GM19193 (cell line): Measurements from ENCODE around the gene ZNF862.
A peak's percentile ranks its signal among the peaks of the same experiment; 100 is the strongest.

Source experiments
- POLR2A ChIP-seq: IDR thresholded peaks from 4 replicates; pipeline ENCODE4 v1.6.1; 2011; ENCODE audit not compliant: insufficient read depth, insufficient read length; ENCODE audit errors: extremely low read depth

The ZNF862 gene

GRCh38 chr7:149871576-149871975 lies 33.4 kb downstream of the ZNF862 start:
- no peak for TF ChIP-seq POLR2A

DNA sequence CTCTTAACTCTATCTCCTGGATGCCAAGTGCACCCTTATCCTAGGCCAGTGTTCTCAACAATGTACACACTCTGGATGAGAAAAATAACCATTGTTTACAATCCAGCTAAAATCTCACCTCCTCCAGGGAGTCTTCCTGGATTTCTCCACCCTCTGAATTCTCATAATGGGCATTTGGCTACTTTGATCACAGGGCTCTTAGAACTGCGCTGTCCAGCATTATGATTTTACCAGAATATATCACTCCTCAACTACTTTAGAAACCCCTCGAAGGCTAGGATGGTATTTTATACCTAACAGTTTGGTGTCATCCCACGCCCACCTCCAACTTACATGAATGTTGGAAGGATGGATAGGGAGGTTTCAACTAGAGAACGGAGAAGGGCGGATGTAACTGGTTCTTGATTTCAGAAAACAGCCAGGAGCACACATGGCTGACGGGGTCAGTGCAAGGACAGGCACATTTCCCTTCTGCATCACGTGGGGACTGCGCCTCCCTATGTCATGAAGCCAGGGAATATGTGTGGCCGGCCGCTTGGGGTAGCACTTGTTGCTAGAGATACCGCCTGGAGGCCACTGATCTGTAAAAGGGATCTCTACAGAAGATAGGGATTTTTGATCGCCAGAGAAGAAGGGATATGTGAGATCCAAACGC lies 34.4 kb downstream of the ZNF862 start:
- TF ChIP-seq POLR2A = no peak

DNA sequence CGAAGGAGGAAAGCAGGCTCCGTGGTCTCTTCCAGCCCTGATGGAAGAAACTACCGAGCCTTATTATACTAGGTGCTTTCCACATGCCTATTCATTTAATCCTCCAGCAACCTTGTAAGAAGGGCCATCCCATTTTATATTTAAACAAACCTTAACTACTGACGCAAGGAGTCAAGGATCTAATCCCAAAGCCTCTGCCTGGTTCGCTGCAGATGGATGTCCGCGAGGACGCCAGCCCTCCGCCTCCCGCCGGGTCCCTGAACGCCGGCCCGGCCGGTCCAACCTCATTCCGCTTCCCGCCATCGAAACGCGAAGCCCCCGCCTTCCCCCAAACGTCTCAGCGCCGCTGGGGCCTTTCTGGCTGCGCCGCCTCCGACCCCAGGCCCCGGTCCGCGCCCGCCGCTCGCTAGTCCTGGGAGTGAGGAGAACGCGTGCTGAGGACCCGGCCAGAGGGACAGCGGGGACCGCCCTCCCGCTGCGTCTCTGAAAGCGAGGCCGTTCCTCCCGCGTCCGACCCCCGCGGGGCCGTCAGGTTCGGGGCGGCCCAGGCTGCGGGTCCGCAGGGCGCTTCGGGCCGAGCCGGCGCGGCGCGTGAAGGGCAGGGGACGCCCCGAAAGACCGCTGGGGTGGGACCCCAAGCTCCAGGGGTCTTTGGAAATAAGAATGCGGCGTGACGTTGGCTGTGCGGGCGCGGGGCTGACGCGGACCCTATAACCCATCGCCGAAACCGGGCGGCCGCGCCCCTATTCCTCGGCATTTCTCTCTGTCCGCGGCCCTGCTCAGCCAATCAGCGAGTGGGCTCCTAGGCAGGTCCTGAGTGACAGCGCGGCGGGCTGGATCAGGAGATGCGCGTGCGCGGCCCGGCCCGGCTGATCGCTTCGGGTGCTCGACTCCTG lies 35.1 kb downstream of the ZNF862 start, which contains the start of gene ATP6V0E2:
Gene ATP6V0E2, plus strand, starts transcription at position 896 of the 896 bp plus-strand sequence. CDS start 97 bp downstream, outside the sequence.
- peak; percentile 65 for TF ChIP-seq POLR2A

GRCh38 chr7:149873970-149874643 lies 35.9 kb downstream of the ZNF862 start:
- TF ChIP-seq POLR2A = peak; percentile 67

DNA sequence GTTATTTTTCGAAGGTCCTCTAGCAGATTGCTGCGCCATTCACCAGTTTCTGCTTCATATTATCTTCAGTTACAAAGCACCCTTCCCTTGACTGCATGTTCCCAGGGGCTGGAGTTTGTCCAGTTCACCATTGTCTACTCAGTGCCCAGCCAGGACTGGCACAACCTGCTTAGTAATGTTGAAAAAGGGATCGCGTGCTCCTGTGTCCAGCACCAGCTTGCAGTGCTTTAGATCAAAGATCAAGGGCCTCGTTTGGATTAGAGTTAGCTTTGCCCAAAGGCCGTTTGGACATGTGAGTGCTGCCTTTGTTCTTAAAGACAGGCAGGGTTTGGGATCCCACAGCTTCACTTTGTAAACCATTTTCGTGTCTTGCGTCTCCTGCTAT lies 36.5 kb downstream of the ZNF862 start:
- TF ChIP-seq POLR2A = no peak

DNA sequence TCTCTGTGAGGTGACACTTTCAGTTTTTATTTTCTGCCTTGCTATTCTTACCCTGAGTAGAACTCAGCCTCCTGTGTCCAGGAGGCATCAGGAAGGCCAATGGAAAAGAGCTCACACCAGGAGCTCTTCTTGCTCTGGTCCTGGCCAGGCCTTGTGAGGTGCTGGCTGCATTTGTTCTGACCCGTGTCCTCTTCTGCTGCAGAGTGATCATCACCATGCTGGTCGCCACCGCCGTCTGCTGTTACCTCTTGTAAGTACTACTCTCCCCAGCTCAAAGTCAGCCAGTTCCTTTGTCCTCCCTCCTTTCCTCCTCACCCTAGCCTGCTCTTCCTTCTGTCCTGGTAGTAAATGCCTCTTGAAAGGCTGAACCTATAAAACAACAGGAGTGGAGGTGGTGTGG lies 37.2 kb downstream of the ZNF862 start:
- no peak for TF ChIP-seq POLR2A

DNA sequence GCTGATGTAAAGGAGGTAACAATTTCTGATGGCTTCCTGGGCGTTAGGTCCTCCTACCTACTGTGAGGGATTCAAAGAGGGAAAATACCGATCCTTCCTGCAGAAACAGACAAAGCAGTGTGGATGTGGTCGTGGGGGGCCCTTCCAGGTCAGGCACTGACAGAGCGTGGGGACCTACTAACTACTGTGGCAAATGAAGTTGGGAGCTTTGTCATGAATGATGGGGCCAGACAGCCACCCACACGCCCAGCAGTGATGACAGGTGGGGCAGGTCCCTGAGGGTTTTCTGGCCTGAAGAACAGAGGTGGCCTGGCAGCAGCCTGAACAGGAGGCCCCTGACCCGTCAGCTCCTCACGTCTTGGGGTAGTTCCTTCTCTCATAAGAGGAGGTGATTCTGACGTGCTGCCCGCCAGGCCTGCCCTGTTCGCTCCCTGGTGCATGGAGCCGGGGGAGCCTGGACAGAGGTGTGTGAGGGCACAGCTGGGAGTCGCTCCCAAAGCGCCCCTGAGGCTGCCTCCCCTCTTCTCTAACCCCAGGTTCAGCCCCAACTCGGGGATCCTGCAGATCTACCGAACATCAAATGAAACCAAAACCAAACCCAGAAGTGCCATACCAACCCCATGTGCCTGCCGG lies 39.8 kb downstream of the ZNF862 start:
- TF ChIP-seq POLR2A = no peak

DNA sequence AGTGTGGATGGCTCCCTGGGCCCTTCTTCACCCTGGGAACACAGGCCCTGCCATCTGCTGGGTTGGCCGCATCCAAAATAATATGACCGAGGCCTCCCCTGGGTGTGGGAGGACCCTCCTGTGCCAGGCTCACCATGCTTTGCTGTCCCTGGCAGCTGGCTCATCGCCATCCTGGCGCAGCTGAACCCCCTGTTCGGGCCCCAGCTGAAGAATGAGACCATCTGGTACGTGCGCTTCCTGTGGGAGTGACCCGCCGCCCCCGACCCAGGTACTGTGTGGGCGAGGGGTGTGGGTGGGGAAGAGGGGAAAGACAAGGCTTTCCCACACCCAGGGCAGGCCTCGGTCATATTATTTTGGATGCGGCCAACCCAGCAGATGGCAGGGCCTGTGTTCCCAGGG lies 40.3 kb downstream of the ZNF862 start:
- TF ChIP-seq POLR2A = no peak

DNA sequence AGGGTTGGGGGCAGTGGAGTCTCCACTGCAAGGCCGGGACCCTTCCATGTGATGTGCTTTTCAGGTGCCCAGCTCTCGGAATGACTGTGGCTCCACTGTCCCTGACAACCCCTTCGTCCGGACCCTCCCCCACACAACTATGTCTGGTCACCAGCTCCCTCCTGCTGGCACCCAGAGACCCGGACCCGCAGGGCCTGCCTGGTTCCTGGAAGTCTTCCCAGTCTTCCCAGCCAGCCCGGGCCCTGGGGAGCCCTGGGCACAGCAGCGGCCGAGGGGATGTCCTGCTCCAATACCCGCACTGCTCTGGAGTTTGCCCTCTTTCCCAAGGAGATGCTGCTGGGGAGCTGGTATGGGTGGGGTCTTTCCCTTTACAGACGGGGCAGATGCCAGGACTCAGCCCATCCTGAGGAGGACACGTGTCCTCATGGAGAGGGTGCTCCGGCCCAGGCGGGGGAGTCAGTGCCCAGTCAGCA lies 41.1 kb downstream of the ZNF862 start:
- TF ChIP-seq POLR2A = no peak

DNA sequence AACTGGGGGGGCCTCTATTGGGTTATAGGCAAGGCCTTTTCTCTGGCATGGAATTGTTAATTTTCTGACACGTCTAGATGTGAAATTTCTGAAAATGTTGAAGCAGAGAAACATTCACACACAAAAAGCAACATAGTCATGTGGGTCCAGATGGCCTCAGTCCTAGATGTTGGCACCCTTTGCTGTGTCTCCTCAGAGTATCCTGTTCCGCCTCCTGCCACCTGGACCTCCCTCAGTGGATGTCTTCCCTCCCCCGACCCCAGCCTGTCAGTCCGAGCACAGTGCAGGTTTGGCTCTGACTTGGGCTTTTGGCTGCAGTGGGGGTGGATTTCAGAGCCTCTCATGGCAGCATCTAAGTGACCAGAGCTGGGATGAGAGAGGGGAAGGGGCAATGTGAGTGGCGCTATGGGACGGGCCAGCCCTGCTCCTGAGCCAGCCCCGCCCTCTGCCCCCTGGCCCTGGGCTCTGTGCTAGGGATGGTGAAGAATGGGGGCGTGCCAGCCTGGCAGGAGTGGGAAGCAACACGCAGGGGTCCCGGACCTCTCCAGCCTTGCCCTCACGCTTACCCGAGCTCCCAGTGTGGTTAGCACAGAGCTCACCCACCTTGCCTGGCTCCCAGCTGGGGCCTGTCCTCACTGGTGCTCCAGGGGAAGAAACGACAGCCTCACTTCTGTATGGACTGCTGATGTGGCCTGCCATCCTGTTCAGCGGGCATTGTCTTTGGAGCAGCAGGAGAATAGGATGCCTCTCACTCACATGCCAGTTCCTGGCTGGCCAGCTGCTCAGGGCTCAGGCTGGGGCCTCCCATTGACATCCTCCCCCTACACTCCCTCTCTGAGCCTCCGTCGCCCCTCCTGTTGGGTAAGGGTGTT lies 41.8 kb downstream of the ZNF862 start:
- TF ChIP-seq POLR2A = no peak

DNA sequence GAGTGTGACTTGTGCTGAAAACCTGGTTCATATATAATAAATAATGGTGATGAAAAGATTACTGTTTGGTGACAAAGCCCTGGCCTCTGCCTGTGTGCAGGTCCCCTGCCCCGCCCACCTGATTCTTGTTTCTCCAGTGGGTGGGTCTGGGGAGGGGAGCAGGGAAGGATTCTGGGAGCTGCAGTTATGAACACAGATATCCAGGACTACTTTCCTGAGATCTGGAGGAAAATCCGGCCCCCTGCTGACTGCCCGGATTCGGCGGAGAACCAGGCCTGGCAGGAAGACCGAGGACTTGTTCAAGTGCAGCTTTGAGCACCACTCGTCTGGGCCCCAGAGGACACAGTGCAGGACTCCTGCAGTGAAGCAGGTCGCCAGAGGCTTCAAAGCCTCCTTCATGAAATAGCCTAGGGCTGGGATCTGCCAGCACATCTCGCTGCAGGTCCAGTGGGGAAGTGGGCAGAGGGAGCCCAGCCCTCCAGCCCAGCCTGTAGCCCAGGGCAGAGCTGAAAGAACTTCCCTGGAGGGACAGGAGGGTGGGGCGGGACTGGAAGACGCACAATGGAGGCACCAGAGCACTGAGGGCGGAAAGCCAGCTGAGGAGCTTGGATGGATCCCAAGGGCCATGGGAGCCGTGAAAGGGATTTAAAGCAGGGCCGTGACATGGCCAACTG lies 42.6 kb downstream of the ZNF862 start:
- TF ChIP-seq POLR2A = no peak

- no peak for TF ChIP-seq POLR2A
Observed at GRCh38 chr7:149881328-149882247, 43.4 kb downstream of the ZNF862 start.
